Endothelial cell (in vitro differentiated cells): Measurements from ENCODE around the gene UBTFL1. TPM values are rescaled to one million over a fixed set of nuclear protein-coding genes. Genes with fewer than 3 reads are reported as not detected.
"Not testable (repeated sequence)": the region's sequence is repeated elsewhere in the genome, so short reads cannot be mapped to it uniquely, and the experiment has no call there.

Source experiments
- DNase-seq: peaks from one replicate; pipeline ENCODE4 v3.0.0; 2021; ENCODE audit warnings: low spot score
- H3K27ac Mint-ChIP-seq: one replicate; pipeline ENCODE4 v1.8.0; 2021; ENCODE audit warnings: mixed read lengths, inconsistent platforms; ENCODE audit not compliant: unreplicated experiment
- H3K27me3 Mint-ChIP-seq: one replicate; pipeline ENCODE4 v1.8.0; 2021; ENCODE audit warnings: mild to moderate bottlenecking, moderate library complexity, mixed read lengths, inconsistent platforms; ENCODE audit not compliant: unreplicated experiment
- H3K36me3 Mint-ChIP-seq: one replicate; pipeline ENCODE4 v1.8.0; 2021; ENCODE audit warnings: mild to moderate bottlenecking, low read depth, mixed read lengths, inconsistent platforms; ENCODE audit not compliant: unreplicated experiment
- H3K4me1 Mint-ChIP-seq: one replicate; pipeline ENCODE4 v1.8.0; 2021; ENCODE audit warnings: mild to moderate bottlenecking, mixed read lengths, inconsistent platforms; ENCODE audit not compliant: unreplicated experiment
- H3K4me3 Mint-ChIP-seq: one replicate; pipeline ENCODE4 v1.8.0; 2021; ENCODE audit warnings: mild to moderate bottlenecking, mixed read lengths, inconsistent platforms; ENCODE audit not compliant: unreplicated experiment
- H3K9me3 Mint-ChIP-seq: one replicate; pipeline ENCODE4 v1.8.0; 2021; ENCODE audit warnings: mixed read lengths, inconsistent platforms; ENCODE audit not compliant: unreplicated experiment
- long read RNA-seq: library from polyadenylated mRNA; unstranded; transcript quantifications from one replicate; pipeline ENCODE4 v2.0.0, GENCODE V29; 2020; ENCODE audit not compliant: unreplicated experiment
- total RNA-seq: library from RNA; stranded (reverse); fragmentation: NEBNext Ultra II Directional; extraction: Animal tissue kit (Norgen Biotek cat#: 25700); gene quantifications from one replicate; pipeline ENCODE4 v1.2.1, GENCODE V29; 2021; ENCODE audit not compliant: unreplicated experiment
- TF ChIP-seq, protein P1 (sequence below): fragments of 200-600 bp; sonication (generic); IDR thresholded peaks from one replicate; pipeline ENCODE4 v1.5.0; 2021; ENCODE audit warnings: antibody characterized with exemption; ENCODE audit not compliant: unreplicated experiment

Gene UBTFL1, protein sequence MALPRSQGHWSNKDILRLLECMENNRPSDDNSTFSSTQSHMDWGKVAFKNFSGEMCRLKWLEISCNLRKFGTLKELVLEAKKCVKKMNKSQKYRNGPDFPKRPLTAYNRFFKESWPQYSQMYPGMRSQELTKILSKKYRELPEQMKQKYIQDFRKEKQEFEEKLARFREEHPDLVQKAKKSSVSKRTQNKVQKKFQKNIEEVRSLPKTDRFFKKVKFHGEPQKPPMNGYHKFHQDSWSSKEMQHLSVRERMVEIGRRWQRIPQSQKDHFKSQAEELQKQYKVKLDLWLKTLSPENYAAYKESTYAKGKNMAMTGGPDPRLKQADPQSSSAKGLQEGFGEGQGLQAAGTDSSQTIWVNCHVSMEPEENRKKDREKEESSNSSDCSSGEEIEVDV
- not detected for total RNA-seq
- long read RNA-seq = 0 reads

DNA sequence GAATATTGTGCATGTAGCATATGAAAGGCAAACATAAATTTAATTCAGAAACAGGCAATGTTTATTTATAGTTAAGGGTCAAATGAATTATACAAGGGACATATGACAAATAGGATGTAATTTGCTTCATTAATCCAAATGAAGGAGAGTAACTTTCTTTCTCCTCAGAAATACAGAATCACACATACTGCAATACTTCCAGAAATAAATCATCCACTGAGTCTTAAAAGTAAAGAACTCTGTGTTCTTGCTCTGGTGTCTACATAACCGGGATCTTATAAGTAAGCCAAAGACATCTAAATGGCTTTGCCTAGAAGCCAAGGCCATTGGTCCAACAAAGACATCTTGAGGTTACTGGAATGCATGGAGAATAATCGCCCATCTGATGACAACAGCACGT is at the start of gene UBTFL1:
Gene UBTFL1 (plus strand): TSS at position 301 of the 400 bp plus-strand sequence. CDS start 0 bp downstream, at position 301.
- H3K36me3 Mint-ChIP-seq, H3K27ac Mint-ChIP-seq, H3K4me1 Mint-ChIP-seq, H3K4me3 Mint-ChIP-seq, DNase-seq, H3K27me3 Mint-ChIP-seq, H3K9me3 Mint-ChIP-seq: not testable (repeated sequence)

DNA sequence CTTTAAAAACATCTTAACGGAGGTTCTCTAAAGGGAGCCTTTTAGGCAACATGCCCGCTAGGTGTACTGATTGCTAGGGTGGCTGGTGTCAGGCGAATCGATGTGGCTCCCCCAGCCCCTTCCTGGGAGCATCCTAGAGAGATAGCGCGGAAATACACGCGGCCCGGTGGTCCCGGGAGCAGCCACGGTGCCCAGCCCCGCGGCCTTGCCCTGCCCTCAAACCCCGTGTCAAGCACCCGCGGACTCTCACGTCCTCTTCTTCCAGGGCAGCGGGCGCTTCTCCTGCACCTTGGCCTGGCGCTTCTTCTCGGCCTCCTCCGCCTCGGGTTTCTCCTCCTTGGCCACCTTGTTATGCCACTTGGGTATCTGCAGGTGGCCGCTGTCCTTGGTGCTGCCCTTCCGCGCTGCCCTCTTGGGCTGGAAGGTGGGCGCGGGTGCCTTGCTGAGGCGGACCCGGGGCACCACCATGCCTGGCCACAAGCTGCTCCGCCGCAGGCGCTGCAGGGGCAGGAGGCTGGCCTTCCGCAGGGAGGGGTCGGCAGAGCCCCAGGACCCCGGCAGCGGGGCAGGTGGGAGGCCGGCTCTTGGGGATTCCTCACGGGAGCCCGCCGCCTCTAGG is 34.0 kb upstream of the UBTFL1 start:
- not testable (repeated sequence) for H3K4me1 Mint-ChIP-seq, H3K27ac Mint-ChIP-seq, H3K36me3 Mint-ChIP-seq, H3K27me3 Mint-ChIP-seq, H3K4me3 Mint-ChIP-seq, H3K9me3 Mint-ChIP-seq
- peak; percentile 23 for DNase-seq

DNA sequence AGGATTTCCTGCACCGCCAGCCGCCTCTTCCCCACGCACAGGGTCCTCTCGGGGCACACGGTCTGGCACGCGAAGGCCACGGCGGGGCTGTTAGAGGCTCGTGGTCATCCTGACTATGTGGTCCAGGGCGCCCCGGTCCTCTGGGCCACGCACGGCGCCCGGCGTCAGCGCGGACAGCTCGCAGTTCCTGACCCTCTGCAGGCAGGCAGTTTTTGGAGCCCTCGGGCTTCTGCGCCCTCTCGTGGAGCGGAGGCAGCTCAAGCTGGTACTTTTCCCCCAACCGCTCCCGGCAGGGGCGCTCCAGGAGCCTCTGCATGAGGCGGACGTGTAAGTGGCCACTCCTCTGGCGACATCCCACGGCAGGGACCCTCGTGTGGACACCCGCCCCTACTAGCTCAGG is 33.4 kb upstream of the UBTFL1 start:
- not testable (repeated sequence) for H3K36me3 Mint-ChIP-seq, H3K4me1 Mint-ChIP-seq, H3K4me3 Mint-ChIP-seq, H3K27ac Mint-ChIP-seq, H3K27me3 Mint-ChIP-seq, H3K9me3 Mint-ChIP-seq
- peak; percentile 42 for DNase-seq

DNA sequence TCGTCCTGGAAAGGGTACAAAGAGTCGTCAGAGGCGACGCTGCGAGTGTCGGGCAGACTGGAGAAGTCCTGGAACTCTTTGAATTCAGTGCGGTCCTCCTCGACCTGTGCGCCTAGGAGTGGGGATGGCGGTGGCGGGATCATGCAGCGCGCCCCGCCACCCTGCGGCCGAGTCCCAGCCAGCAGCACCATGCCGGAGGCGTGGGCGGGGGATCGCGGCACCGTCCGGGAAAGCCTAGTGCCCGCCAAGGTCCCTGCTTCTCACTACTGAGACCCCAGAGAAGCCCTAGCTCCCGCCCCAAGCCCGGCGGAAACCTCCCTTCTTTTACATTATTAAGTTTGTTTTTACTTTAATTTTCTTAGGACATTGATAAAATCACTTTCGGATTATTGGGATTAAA is 32.2 kb upstream of the UBTFL1 start:
- DNase-seq, H3K36me3 Mint-ChIP-seq, H3K27ac Mint-ChIP-seq, H3K27me3 Mint-ChIP-seq, H3K4me3 Mint-ChIP-seq, H3K4me1 Mint-ChIP-seq, H3K9me3 Mint-ChIP-seq: not testable (repeated sequence)

DNA sequence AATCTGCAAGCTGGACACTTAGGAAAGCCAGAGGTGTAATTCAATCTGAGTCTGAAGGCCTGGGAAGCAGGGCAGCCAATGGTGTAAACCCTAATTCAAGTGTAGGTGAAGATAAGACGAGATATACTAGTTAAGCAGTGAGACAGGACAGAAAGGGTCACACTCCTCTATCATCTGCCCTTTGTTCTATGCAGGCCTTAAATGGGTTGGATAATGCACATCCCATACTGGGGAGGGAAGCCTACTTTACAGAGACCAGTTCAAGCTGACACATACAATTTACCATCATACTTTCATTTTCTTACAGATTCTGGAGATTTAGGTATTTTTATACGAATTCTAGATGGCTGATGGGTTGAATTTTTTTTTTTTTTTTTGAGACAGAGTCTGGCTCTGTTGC is 3.0 kb downstream of the UBTFL1 start:
- H3K27ac Mint-ChIP-seq, H3K27me3 Mint-ChIP-seq, H3K36me3 Mint-ChIP-seq: not testable (repeated sequence)

DNA sequence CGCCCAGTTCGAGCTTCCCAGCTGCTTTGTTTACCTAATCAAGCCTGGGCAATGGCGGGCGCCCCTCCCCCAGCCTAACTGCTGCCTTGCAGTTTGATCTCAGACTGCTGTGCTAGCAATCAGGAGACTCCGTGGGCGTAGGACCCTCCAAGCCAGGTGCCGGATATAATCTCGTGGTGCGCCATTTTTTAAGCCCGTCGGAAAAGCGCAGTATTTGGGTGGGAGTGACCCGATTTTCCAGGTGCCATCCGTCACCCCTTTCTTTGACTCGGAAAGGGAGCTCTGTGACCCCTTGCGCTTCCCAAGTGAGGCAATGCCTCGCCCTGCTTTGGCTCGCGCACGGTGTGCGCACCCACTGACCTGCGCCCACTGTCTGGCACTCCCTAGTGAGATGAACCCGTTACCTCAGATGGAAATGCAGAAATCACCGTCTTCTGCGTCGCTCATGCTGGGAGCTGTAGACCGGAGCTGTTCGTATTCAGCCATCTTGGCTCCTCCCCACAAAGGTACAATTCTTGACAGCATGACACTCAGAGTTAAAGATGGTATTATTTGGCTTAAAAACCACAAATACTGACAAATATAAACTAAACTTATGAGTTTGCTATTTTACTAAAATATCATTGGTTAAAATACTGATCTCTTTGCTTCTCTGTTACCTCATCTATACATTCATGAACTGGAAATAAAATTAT is 9.6 kb downstream of the UBTFL1 start:
- not testable (repeated sequence) for H3K9me3 Mint-ChIP-seq, H3K4me3 Mint-ChIP-seq, H3K27ac Mint-ChIP-seq, H3K36me3 Mint-ChIP-seq, H3K4me1 Mint-ChIP-seq, H3K27me3 Mint-ChIP-seq, DNase-seq

More for the DNA sequence above, 3.0 kb downstream of the UBTFL1 start:
- not testable (repeated sequence) for H3K9me3 Mint-ChIP-seq, DNase-seq, H3K4me3 Mint-ChIP-seq, H3K4me1 Mint-ChIP-seq

DNA sequence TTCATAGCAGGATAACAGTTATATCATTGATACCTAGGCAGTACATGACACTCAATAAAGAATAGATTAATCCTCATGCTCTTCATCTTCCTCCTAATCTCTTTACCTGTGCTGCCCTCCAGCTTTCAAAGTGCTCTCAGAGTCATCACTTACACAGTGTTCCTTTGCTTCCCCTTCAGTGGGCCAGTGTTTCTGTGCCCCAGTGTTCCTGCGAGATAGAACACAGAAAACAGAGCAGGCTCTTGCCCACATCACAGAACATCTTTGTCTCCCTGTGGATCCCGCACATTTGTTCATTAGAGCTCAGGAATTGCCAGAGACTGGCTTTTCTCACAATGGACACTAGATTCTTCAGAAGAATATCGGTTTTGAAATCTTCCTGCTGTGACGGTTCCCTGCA is 12.5 kb downstream of the UBTFL1 start:
- not testable (repeated sequence) for H3K27ac Mint-ChIP-seq, H3K4me3 Mint-ChIP-seq, H3K27me3 Mint-ChIP-seq, H3K36me3 Mint-ChIP-seq, H3K9me3 Mint-ChIP-seq, DNase-seq
- peaks cover 18% of the 10 kb centered on the region for H3K4me1 Mint-ChIP-seq

DNA sequence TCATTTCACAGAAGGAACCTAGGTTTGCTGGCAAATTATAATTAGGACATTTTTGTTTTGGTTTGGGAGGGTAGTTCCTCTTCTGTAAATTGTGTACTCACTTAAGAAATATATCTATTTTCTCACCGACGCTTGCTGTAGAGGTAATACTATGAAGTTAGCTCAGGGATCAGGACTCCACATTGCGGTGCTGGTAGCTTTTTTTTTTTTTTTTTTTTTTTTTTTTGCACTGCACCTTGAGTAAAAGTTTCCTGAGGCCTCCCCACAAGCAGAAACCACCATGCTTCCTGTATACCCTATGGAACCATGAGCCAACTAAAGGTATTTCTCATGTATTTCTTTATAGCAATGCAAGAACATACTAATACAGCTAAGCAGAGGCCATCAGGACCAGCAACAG is 14.7 kb downstream of the UBTFL1 start:
- Mint-ChIP-seq H3K27me3 (peaks cover 2% of the 10 kb centered on the region), H3K27ac (no peak overlapping the region), H3K36me3 (no peaks in the 10 kb centered on the region), H3K4me1 (peaks cover 18% of the 10 kb centered on the region), H3K4me3 (no peak overlapping the region), H3K9me3 (no peaks in the 10 kb centered on the region)
- no peak for DNase-seq
- TF ChIP-seq, protein P1, sequence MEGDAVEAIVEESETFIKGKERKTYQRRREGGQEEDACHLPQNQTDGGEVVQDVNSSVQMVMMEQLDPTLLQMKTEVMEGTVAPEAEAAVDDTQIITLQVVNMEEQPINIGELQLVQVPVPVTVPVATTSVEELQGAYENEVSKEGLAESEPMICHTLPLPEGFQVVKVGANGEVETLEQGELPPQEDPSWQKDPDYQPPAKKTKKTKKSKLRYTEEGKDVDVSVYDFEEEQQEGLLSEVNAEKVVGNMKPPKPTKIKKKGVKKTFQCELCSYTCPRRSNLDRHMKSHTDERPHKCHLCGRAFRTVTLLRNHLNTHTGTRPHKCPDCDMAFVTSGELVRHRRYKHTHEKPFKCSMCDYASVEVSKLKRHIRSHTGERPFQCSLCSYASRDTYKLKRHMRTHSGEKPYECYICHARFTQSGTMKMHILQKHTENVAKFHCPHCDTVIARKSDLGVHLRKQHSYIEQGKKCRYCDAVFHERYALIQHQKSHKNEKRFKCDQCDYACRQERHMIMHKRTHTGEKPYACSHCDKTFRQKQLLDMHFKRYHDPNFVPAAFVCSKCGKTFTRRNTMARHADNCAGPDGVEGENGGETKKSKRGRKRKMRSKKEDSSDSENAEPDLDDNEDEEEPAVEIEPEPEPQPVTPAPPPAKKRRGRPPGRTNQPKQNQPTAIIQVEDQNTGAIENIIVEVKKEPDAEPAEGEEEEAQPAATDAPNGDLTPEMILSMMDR = no peak
